HepG2 (cell line): ENCODE results near the gene INTS1. TPM values are rescaled to one million over a fixed set of nuclear protein-coding genes. Genes with fewer than 3 reads are reported as not detected.

Experiments used
- EZH2 ChIP-seq: conservative IDR thresholded peaks from 2 replicates; pipeline ENCODE4 v1.6.1; 2012; ENCODE audit warnings: mild to moderate bottlenecking, low read depth, low read length, moderate library complexity
- MAF1 ChIP-seq: sonication (generic); formaldehyde crosslinking; IDR thresholded peaks from 2 replicates; pipeline ENCODE4 v1.5.0; 2020; ENCODE audit warnings: missing genetic modification reagents, borderline replicate concordance
- MIXL1 ChIP-seq: IDR thresholded peaks from 2 replicates; pipeline ENCODE4 v1.6.1; 2016
- MTA3 ChIP-seq: sonication (generic); formaldehyde crosslinking; IDR thresholded peaks from 2 replicates; pipeline ENCODE4 v1.4.0; 2020; ENCODE audit warnings: missing genetic modification reagents
- RAD51 ChIP-seq: fragments of 450-650 bp; IDR thresholded peaks from 2 replicates; pipeline ENCODE4 v1.6.1; 2016; ENCODE audit warnings: borderline replicate concordance
- SRSF4 ChIP-seq: fragments of 200-400 bp; formaldehyde crosslinking; IDR thresholded peaks from one replicate; pipeline ENCODE4 v1.6.1; 2018; ENCODE audit warnings: mild to moderate bottlenecking, low read depth, low read length, moderate library complexity; ENCODE audit not compliant: poor library complexity, severe bottlenecking
- ZBTB21 ChIP-seq: sonication (generic); formaldehyde crosslinking; IDR thresholded peaks from 2 replicates; pipeline ENCODE4 v1.4.0; 2020; ENCODE audit warnings: missing genetic modification reagents
- ZNF260 ChIP-seq: sonication (generic); formaldehyde crosslinking; IDR thresholded peaks from 2 replicates; pipeline ENCODE4 v1.4.0; 2020; ENCODE audit warnings: missing genetic modification reagents, low read depth, mild to moderate bottlenecking, borderline replicate concordance
- ZNF3 ChIP-seq: IDR thresholded peaks from 2 replicates; pipeline ENCODE4 v1.7.0; 2017; ENCODE audit warnings: inconsistent platforms
- ZNF34 ChIP-seq: sonication (generic); formaldehyde crosslinking; IDR thresholded peaks from 2 replicates; pipeline ENCODE4 v1.4.0; 2020; ENCODE audit warnings: mild to moderate bottlenecking, missing genetic modification reagents, borderline replicate concordance
- ZNF350 ChIP-seq: sonication (generic); formaldehyde crosslinking; IDR thresholded peaks from 2 replicates; pipeline ENCODE4 v1.4.0; 2020; ENCODE audit warnings: mild to moderate bottlenecking, low read depth, missing genetic modification reagents, borderline replicate concordance
- ZNF552 ChIP-seq: sonication (generic); formaldehyde crosslinking; IDR thresholded peaks from 2 replicates; pipeline ENCODE4 v1.9.0; 2022; ENCODE audit warnings: missing genetic modification reagents, mild to moderate bottlenecking, borderline replicate concordance
- ZNF605 ChIP-seq: sonication (generic); formaldehyde crosslinking; IDR thresholded peaks from 2 replicates; pipeline ENCODE4 v1.8.0; 2022; ENCODE audit warnings: mild to moderate bottlenecking, missing genetic modification reagents
- ZNF616 ChIP-seq: sonication (generic); formaldehyde crosslinking; IDR thresholded peaks from 2 replicates; pipeline ENCODE4 v1.5.0; 2020; ENCODE audit warnings: low read depth, mild to moderate bottlenecking, missing genetic modification reagents
- ZSCAN25 ChIP-seq: sonication (generic); formaldehyde crosslinking; IDR thresholded peaks from 2 replicates; pipeline ENCODE4 v1.8.0; 2022; ENCODE audit warnings: mild to moderate bottlenecking, missing genetic modification reagents
- polyA plus RNA-seq, 8 experiments: library from polyadenylated mRNA; depleted of rRNA in 3 of 8; stranded (reverse) in 7 of 8; unstranded in 1 of 8; fragments of >200 nt; fragmentation: Illumina TruSeq in 4 of 8; extraction: Trizol in 4 of 8; gene quantifications; 2 replicates each; pipeline versions ENCODE4 v1.2.1 to v1.2.3, GENCODE V29; 2011 to 2016; ENCODE audit warnings: low read depth in 4 of 8, missing spikeins in 1 of 8, mixed read lengths in 1 of 8; ENCODE audit not compliant: insufficient read depth in 1 of 8
- total RNA-seq, 5 experiments: library from RNA; depleted of rRNA; stranded (reverse); fragments of >200 nt; fragmentation: Illumina TruSeq; extraction: Trizol; gene quantifications; 2 replicates each; pipeline ENCODE4 v1.2.3, GENCODE V29; 2016; ENCODE audit warnings: low read depth in 1 of 5
- TF ChIP-seq, protein P1 (sequence below): sonication (generic); formaldehyde crosslinking; IDR thresholded peaks from 2 replicates; pipeline ENCODE4 v1.5.1; 2020; ENCODE audit warnings: missing genetic modification reagents, mild to moderate bottlenecking, borderline replicate concordance
- TF ChIP-seq, protein P2 (sequence below): sonication (generic); formaldehyde crosslinking; IDR thresholded peaks from 2 replicates; pipeline ENCODE4 v1.4.0; 2020; ENCODE audit warnings: missing genetic modification reagents
- TF ChIP-seq, protein P3 (sequence below): sonication (generic); formaldehyde crosslinking; IDR thresholded peaks from 2 replicates; pipeline ENCODE4 v1.8.1; 2022; ENCODE audit warnings: mild to moderate bottlenecking, missing genetic modification reagents
- TF ChIP-seq, protein P4 (sequence below): sonication (generic); formaldehyde crosslinking; IDR thresholded peaks from 2 replicates; pipeline ENCODE4 v1.4.0; 2020; ENCODE audit warnings: missing genetic modification reagents, borderline replicate concordance
- TF ChIP-seq, protein P5 (sequence below): sonication (generic); formaldehyde crosslinking; IDR thresholded peaks from 2 replicates; pipeline ENCODE4 v1.8.1; 2023; ENCODE audit warnings: mild to moderate bottlenecking, missing genetic modification reagents, borderline replicate concordance

Gene INTS1
- total and polyA plus RNA-seq, 2 of the 13 experiments (the other 11 are each of a cell fraction or from before 2014, with no cell fraction given): 13.7 to 29.0 TPM

DNA sequence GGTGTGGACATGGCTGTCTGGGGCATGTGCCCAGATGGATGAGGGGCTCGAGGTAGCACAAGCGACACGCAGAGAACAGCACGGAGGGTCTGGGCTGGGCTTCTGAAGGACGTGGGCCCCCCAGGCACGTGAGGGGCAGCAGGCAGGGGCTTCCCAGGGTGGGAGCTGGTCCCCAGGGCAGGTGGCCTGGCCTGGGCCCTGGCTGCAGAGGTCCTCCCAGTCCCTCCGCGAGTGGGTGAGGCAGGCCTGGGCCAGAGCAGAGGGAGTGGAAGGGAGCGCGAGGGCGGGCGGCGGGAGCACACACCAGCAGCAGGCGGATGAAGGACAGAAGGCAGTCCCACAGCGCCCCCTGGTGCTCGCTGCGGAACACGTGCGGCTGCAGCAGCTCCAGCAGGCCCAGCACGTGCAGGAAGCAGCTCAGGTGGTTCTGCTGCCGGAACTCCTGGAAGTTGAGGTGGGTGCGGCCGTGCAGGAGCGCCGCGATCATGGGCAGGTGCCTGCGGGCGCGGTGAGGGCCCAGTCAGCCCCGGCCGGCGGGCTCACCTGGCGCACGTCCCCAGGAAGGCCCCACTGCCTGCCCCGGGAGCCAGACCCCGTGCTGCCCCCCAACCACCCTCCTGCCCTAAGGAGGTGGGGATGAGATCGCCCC, 30.2 kb downstream of the INTS1 start (continued):
- TF ChIP-seq ZNF605 (CRISPR knock-in tag): 0 out of 2 replicates have a peak, but pooled peaks have one; percentile 52
- TF ChIP-seq, protein P1, sequence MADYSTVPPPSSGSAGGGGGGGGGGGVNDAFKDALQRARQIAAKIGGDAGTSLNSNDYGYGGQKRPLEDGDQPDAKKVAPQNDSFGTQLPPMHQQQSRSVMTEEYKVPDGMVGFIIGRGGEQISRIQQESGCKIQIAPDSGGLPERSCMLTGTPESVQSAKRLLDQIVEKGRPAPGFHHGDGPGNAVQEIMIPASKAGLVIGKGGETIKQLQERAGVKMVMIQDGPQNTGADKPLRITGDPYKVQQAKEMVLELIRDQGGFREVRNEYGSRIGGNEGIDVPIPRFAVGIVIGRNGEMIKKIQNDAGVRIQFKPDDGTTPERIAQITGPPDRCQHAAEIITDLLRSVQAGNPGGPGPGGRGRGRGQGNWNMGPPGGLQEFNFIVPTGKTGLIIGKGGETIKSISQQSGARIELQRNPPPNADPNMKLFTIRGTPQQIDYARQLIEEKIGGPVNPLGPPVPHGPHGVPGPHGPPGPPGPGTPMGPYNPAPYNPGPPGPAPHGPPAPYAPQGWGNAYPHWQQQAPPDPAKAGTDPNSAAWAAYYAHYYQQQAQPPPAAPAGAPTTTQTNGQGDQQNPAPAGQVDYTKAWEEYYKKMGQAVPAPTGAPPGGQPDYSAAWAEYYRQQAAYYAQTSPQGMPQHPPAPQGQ: no peak
- TF ChIP-seq, protein P2, sequence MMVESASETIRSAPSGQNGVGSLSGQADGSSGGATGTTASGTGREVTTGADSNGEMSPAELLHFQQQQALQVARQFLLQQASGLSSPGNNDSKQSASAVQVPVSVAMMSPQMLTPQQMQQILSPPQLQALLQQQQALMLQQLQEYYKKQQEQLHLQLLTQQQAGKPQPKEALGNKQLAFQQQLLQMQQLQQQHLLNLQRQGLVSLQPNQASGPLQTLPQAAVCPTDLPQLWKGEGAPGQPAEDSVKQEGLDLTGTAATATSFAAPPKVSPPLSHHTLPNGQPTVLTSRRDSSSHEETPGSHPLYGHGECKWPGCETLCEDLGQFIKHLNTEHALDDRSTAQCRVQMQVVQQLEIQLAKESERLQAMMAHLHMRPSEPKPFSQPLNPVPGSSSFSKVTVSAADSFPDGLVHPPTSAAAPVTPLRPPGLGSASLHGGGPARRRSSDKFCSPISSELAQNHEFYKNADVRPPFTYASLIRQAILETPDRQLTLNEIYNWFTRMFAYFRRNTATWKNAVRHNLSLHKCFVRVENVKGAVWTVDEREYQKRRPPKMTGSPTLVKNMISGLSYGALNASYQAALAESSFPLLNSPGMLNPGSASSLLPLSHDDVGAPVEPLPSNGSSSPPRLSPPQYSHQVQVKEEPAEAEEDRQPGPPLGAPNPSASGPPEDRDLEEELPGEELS (CRISPR knock-in tag): no peak; the same call in 1 of the 2 replicates
- TF ChIP-seq, protein P3, sequence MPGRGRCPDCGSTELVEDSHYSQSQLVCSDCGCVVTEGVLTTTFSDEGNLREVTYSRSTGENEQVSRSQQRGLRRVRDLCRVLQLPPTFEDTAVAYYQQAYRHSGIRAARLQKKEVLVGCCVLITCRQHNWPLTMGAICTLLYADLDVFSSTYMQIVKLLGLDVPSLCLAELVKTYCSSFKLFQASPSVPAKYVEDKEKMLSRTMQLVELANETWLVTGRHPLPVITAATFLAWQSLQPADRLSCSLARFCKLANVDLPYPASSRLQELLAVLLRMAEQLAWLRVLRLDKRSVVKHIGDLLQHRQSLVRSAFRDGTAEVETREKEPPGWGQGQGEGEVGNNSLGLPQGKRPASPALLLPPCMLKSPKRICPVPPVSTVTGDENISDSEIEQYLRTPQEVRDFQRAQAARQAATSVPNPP: no peak
- TF ChIP-seq ZNF3 (CRISPR knock-in tag): no peak
- TF ChIP-seq ZNF260 (CRISPR knock-in tag): no peak
- no peak for TF ChIP-seq MTA3
- no peak for TF ChIP-seq ZNF34 (CRISPR knock-in tag)
- TF ChIP-seq RAD51: no peak
- TF ChIP-seq ZNF552: no peak
- TF ChIP-seq ZSCAN25: peak; percentile 65
- TF ChIP-seq, protein P4, sequence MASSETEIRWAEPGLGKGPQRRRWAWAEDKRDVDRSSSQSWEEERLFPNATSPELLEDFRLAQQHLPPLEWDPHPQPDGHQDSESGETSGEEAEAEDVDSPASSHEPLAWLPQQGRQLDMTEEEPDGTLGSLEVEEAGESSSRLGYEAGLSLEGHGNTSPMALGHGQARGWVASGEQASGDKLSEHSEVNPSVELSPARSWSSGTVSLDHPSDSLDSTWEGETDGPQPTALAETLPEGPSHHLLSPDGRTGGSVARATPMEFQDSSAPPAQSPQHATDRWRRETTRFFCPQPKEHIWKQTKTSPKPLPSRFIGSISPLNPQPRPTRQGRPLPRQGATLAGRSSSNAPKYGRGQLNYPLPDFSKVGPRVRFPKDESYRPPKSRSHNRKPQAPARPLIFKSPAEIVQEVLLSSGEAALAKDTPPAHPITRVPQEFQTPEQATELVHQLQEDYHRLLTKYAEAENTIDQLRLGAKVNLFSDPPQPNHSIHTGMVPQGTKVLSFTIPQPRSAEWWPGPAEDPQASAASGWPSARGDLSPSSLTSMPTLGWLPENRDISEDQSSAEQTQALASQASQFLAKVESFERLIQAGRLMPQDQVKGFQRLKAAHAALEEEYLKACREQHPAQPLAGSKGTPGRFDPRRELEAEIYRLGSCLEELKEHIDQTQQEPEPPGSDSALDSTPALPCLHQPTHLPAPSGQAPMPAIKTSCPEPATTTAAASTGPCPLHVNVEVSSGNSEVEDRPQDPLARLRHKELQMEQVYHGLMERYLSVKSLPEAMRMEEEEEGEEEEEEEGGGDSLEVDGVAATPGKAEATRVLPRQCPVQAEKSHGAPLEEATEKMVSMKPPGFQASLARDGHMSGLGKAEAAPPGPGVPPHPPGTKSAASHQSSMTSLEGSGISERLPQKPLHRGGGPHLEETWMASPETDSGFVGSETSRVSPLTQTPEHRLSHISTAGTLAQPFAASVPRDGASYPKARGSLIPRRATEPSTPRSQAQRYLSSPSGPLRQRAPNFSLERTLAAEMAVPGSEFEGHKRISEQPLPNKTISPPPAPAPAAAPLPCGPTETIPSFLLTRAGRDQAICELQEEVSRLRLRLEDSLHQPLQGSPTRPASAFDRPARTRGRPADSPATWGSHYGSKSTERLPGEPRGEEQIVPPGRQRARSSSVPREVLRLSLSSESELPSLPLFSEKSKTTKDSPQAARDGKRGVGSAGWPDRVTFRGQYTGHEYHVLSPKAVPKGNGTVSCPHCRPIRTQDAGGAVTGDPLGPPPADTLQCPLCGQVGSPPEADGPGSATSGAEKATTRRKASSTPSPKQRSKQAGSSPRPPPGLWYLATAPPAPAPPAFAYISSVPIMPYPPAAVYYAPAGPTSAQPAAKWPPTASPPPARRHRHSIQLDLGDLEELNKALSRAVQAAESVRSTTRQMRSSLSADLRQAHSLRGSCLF (CRISPR knock-in tag): no peak
- no peak for TF ChIP-seq ZNF616 (CRISPR knock-in tag)
- TF ChIP-seq MIXL1 (CRISPR knock-in tag): no peak; the same call in 1 of the 2 replicates
- TF ChIP-seq SRSF4: no peak
- no peak for TF ChIP-seq EZH2
- TF ChIP-seq ZBTB21: no peak
- TF ChIP-seq MAF1: peak; percentile 54; the same call in 1 of the 2 replicates
- TF ChIP-seq, protein P5, sequence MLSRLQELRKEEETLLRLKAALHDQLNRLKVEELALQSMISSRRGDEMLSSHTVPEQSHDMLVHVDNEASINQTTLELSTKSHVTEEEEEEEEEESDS (CRISPR knock-in tag): no peak
- TF ChIP-seq ZNF350 (CRISPR knock-in tag): no peak; the same call in 1 of the 2 replicates
